ENCODE data around the gene NOTCH1. TPM values are rescaled to one million over a fixed set of nuclear protein-coding genes. Genes with fewer than 3 reads are reported as not detected.

Gene NOTCH1
- total RNA-seq, 4 donors from 2014 or later = 48.6 to 90.6 (median 58.8) TPM

- intact Hi-C loops (cut with DNase I) = loop anchor here (10.0 kb wide), 1 partner anchor 213 kb away; no protein-coding TSS in a partner anchor
- no peak for TF ChIP-seq POLR2AphosphoS5 (IDR thresholded peaks at IDR 0.05)
- TF ChIP-seq POLR2A (IDR thresholded peaks at IDR 0.05; ENCODE audit: low read depth) = no peak
- no peak for TF ChIP-seq CTCF (IDR thresholded peaks at IDR 0.05)
- no peak for TF ChIP-seq EP300 (IDR thresholded peaks at IDR 0.05)
- no peak for DNase-seq (ENCODE audit: extremely low spot score)
- Histone ChIP-seq H3K36me3 (peaks cover 3 to 25% (median 16%) of the 10 kb centered on the region in 4 donors), H3K4me1 (peaks cover 21 to 46% (median 40%) of the 10 kb centered on the region in 4 donors), H3K27ac (replicated peaks in 1 of 4) (peak overlapping the region; percentile 91 to 100 (median 98)), H3K27me3 (no peaks in the 10 kb centered on the region), H3K4me3 (peak overlapping the region; percentile 67 to 99 (median 95)), H3K9me3 (no peaks in the 10 kb centered on the region)
- WGBS = under 1% methylated on average over 25 of the region's 39 CpGs
Measured at GRCh38 chr9:136482046-136482792, 63.6 kb downstream of the NOTCH1 start.

- TF ChIP-seq POLR2AphosphoS5 (IDR thresholded peaks at IDR 0.05) = no peak
- no peak for TF ChIP-seq EP300 (IDR thresholded peaks at IDR 0.05)
- WGBS = 50% methylated on average over 5 of the region's 5 CpGs
- Histone ChIP-seq H3K36me3 (peaks cover 10 to 32% (median 22%) of the 10 kb centered on the region in 4 donors), H3K27me3 (no peaks in the 10 kb centered on the region), H3K4me3 (peak overlapping the region; percentile 67 to 99 (median 95)), H3K9me3 (no peaks in the 10 kb centered on the region), H3K27ac (replicated peaks in 1 of 4) (peak overlapping the region; percentile 91 to 100 (median 98)), H3K4me1 (peaks cover 21 to 46% (median 40%) of the 10 kb centered on the region in 4 donors)
- DNase-seq (ENCODE audit: extremely low spot score) = no peak
- intact Hi-C loops (cut with DNase I) = loop anchor here (10.0 kb wide), 1 partner anchor 213 kb away; no protein-coding TSS in a partner anchor
Measured at GRCh38 chr9:136481558-136481957, 64.3 kb downstream of the NOTCH1 start.

- Histone ChIP-seq H3K36me3 (peaks cover 47 to 82% (median 72%) of the 10 kb centered on the region in 4 donors), H3K4me1 (peaks cover 4 to 19% (median 16%) of the 10 kb centered on the region in 4 donors), H3K27me3 (no peaks in the 10 kb centered on the region), H3K9me3 (no peaks in the 10 kb centered on the region), H3K4me3 (no peak overlapping the region), H3K27ac (replicated peaks in 1 of 4) (no peak overlapping the region)
- intact Hi-C loops (cut with DNase I) = loop anchor here (5.0 kb wide), 1 partner anchor 39 kb away; the partner anchor contains the start of gene INPP5E
- no peak for DNase-seq (ENCODE audit: extremely low spot score)
- WGBS = 91% methylated on average over 20 of the region's 25 CpGs
- TF ChIP-seq CTCF (IDR thresholded peaks at IDR 0.05) = no peak
- TF ChIP-seq POLR2AphosphoS5 (IDR thresholded peaks at IDR 0.05) = no peak
- TF ChIP-seq EP300 (IDR thresholded peaks at IDR 0.05) = no peak
- TF ChIP-seq POLR2A (IDR thresholded peaks at IDR 0.05; ENCODE audit: low read depth) = no peak
Measured at GRCh38 chr9:136476369-136477150, 69.3 kb downstream of the NOTCH1 start.

DNA sequence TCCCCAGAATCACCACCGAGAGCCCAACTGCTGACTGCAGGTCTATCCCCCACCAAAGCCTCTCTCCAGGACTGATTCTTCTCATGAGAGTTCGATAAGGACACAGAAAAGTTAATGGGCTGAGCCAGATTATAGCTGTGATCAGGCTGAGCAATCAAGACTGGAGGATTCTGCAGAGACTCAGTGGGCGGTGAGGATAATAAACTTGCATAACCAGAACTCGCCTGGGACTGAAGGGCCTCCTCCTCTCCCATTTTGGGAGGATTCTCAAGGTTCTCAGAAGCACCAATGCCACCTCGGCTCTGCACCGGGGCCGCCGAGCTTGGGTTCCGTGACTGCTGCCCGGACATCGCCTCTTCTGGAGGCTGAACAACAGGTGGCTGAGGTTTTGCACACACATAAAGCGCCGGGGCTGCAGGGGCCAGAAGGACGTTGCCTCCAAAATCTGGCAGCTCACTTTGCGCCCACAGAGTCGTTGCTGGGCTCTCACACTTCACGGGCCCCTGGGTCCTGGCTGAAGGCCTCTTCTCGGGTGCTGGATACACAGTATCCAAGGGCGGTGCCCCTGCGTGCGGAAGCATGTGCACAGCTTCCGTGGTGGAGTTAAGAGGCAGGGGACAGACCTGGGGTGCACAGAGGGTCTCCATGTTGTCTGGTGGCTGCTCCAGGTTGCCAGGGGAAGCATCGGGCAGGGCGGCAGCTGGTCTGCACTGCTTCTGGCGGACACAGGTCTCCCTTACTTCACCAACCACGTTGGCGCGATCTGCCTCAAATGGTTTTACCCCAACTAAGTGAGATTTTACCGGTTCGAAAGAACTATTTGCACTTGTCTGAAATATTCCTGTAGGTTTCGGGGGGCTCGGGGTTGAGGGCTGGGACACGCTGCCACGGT, 70.6 kb downstream of the NOTCH1 start:
- Histone ChIP-seq H3K36me3 (peaks cover 61 to 95% (median 84%) of the 10 kb centered on the region in 4 donors), H3K9me3 (no peaks in the 10 kb centered on the region), H3K27me3 (no peaks in the 10 kb centered on the region), H3K27ac (replicated peaks in 1 of 4) (no peak overlapping the region), H3K4me3 (no peak overlapping the region), H3K4me1 (peaks cover 0 to 5% (median 3%) of the 10 kb centered on the region in 4 donors)
- TF ChIP-seq POLR2AphosphoS5 (IDR thresholded peaks at IDR 0.05) = no peak
- no peak for TF ChIP-seq CTCF (IDR thresholded peaks at IDR 0.05)
- TF ChIP-seq POLR2A (IDR thresholded peaks at IDR 0.05; ENCODE audit: low read depth) = no peak
- TF ChIP-seq EP300 (IDR thresholded peaks at IDR 0.05) = no peak
- 92% methylated on average over 10 of the region's 34 CpGs for WGBS
- DNase-seq (ENCODE audit: extremely low spot score) = no peak
- intact Hi-C loops (cut with DNase I) = loop anchor here (5.0 kb wide), 1 partner anchor 38 kb away; the partner anchor contains the start of gene INPP5E
